Measurements from ENCODE around the gene CA5A. TPM values are rescaled to one million over a fixed set of nuclear protein-coding genes. Genes with fewer than 3 reads are reported as not detected.

The CA5A gene
- total RNA-seq, 1 donor from 2014 or later, result not detected

DNA sequence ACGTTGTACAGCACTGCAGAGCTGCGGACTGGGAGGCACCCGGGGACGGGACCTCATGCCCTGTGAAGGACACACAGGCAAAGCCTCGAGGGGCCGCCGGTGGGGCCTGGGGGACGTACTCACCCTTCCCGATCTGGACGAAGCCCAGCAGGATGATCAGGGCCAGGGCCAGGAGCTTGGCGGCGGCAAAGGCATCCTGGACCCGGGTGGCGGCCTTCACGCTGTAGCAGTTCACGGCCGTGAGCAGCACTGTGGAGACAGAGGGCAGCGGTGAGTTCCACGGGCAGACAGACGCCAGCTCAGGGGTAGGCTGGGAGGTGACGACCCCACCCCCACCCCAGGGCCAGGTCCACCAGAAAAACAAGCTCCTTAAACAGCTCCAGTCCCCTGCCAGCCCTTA is 84.7 kb downstream of the CA5A start:
- peaks cover 18% of the 10 kb centered on the region for H3K36me3 ChIP-seq (ENCODE audit: insufficient read depth, low read length)
- Mint-ChIP-seq H3K27ac (ENCODE audit: unreplicated experiment) (peak overlapping the region; percentile 93), H3K27me3 (ENCODE audit: low read depth, unreplicated experiment) (no peaks in the 10 kb centered on the region), H3K4me3 (ENCODE audit: unreplicated experiment) (no peak overlapping the region), H3K36me3 (ENCODE audit: low read depth, unreplicated experiment) (peaks cover 7% of the 10 kb centered on the region), H3K9me3 (ENCODE audit: unreplicated experiment) (no peaks in the 10 kb centered on the region), H3K4me1 (ENCODE audit: low read depth, unreplicated experiment) (peaks cover 37% of the 10 kb centered on the region)
- H3K4me3 ChIP-seq (ENCODE audit: insufficient read depth, low read depth, low read length), result no peak overlapping the region
- DNase-seq (ENCODE audit: low read depth) (no peak), FAIRE-seq (no peak)
- H4K20me1 ChIP-seq (ENCODE audit: insufficient read depth, low read length), result peaks cover 92% of the 10 kb centered on the region
- no peak overlapping the region for H3K4me2 ChIP-seq (ENCODE audit: low read length)
- TF ChIP-seq EZH2 (IDR thresholded peaks at IDR 0.05; ENCODE audit: insufficient read depth, low read length), result no peak
- TF ChIP-seq CTCF (IDR thresholded peaks at IDR 0.05; ENCODE audit: insufficient read depth, low read depth, low read length), result no peak
- no peak overlapping the region for H3K27ac ChIP-seq (ENCODE audit: low read depth, low read length)
- peaks cover 97% of the 10 kb centered on the region for H3K79me2 ChIP-seq (ENCODE audit: insufficient read depth, low read length)
- no peaks in the 10 kb centered on the region for H3K9me3 ChIP-seq (ENCODE audit: insufficient read depth, low read depth, low read length)
- peaks cover 53% of the 10 kb centered on the region for H3K4me1 ChIP-seq (ENCODE audit: insufficient read depth, low read length)
- no peak overlapping the region for H3K9ac ChIP-seq (ENCODE audit: low read length)
- H2AFZ ChIP-seq (ENCODE audit: low read depth, low read length), result no peak overlapping the region
- no peaks in the 10 kb centered on the region for H3K27me3 ChIP-seq (ENCODE audit: insufficient read depth, low read length)

- no peak for TF ChIP-seq CTCF (IDR thresholded peaks at IDR 0.05; ENCODE audit: insufficient read depth, low read depth, low read length)
- no peak for TF ChIP-seq EZH2 (IDR thresholded peaks at IDR 0.05; ENCODE audit: insufficient read depth, low read length)
- Histone ChIP-seq H3K4me2 (ENCODE audit: low read length) (no peak overlapping the region), H3K27me3 (ENCODE audit: insufficient read depth, low read length) (no peaks in the 10 kb centered on the region), H3K27ac (ENCODE audit: low read depth, low read length) (no peak overlapping the region), H3K9me3 (ENCODE audit: insufficient read depth, low read depth, low read length) (no peaks in the 10 kb centered on the region), H3K4me1 (ENCODE audit: insufficient read depth, low read length) (peaks cover 49% of the 10 kb centered on the region), H3K9ac (ENCODE audit: low read length) (peak overlapping the region; percentile 27), H4K20me1 (ENCODE audit: insufficient read depth, low read length) (peaks cover 93% of the 10 kb centered on the region), H3K79me2 (ENCODE audit: insufficient read depth, low read length) (peaks cover 97% of the 10 kb centered on the region), H3K36me3 (ENCODE audit: insufficient read depth, low read length) (peaks cover 18% of the 10 kb centered on the region), H2AFZ (ENCODE audit: low read depth, low read length) (no peak overlapping the region), H3K4me3 (ENCODE audit: insufficient read depth, low read depth, low read length) (no peak overlapping the region)
- Mint-ChIP-seq H3K27me3 (ENCODE audit: low read depth, unreplicated experiment) (no peaks in the 10 kb centered on the region), H3K36me3 (ENCODE audit: low read depth, unreplicated experiment) (peaks cover 7% of the 10 kb centered on the region), H3K27ac (ENCODE audit: unreplicated experiment) (peak overlapping the region; percentile 93), H3K4me1 (ENCODE audit: low read depth, unreplicated experiment) (peaks cover 36% of the 10 kb centered on the region), H3K4me3 (ENCODE audit: unreplicated experiment) (peak overlapping the region; percentile 66), H3K9me3 (ENCODE audit: unreplicated experiment) (no peaks in the 10 kb centered on the region)
- FAIRE-seq (no peak), DNase-seq (ENCODE audit: low read depth) (no peak)
Observed at GRCh38 chr16:87851141-87851587, 85.2 kb downstream of the CA5A start.
